Neuronal stem cell (in vitro differentiated cells): Measurements from ENCODE around the gene CFAP57.

Source experiments
- DNase-seq: peaks from one replicate; pipeline ENCODE4 v3.0.0-alpha.2; 2013; ENCODE audit warnings: low spot score
- H2AFZ ChIP-seq: one replicate; pipeline ENCODE4 v1.6.1; 2013; ENCODE audit warnings: mild to moderate bottlenecking, low read length, inconsistent platforms
- H2AK5ac ChIP-seq: 2 replicates; pipeline ENCODE4 v1.6.1; 2013; ENCODE audit warnings: low read depth, mild to moderate bottlenecking, inconsistent platforms, low read length, moderate library complexity, mixed read lengths
- H2BK120ac ChIP-seq: 2 replicates; pipeline ENCODE4 v1.6.1; 2013; ENCODE audit warnings: low read depth, mild to moderate bottlenecking, inconsistent platforms, low read length, moderate library complexity, mixed read lengths
- H2BK12ac ChIP-seq: one replicate; pipeline ENCODE4 v1.6.1; 2013; ENCODE audit warnings: low read length, inconsistent platforms
- H2BK15ac ChIP-seq: 2 replicates; pipeline ENCODE4 v1.6.1; 2013; ENCODE audit warnings: mild to moderate bottlenecking, low read length, inconsistent platforms, mixed read lengths
- H2BK5ac ChIP-seq: one replicate; pipeline ENCODE4 v1.6.1; 2013; ENCODE audit warnings: inconsistent platforms, mild to moderate bottlenecking, low read length, moderate library complexity
- H3K14ac ChIP-seq: one replicate; pipeline ENCODE4 v1.6.1; 2013; ENCODE audit warnings: low read length, inconsistent platforms
- H3K18ac ChIP-seq: 2 replicates; pipeline ENCODE4 v1.6.1; 2013; ENCODE audit warnings: low read length, inconsistent platforms
- H3K23ac ChIP-seq: 2 replicates; pipeline ENCODE4 v1.6.1; 2013; ENCODE audit warnings: low read depth, mild to moderate bottlenecking, mixed read lengths, low read length, inconsistent platforms; ENCODE audit not compliant: poor library complexity
- H3K27ac ChIP-seq: replicated peaks from 3 replicates; pipeline ENCODE4 v1.5.1; 2013; ENCODE audit warnings: low read length, inconsistent platforms
- H3K27me3 ChIP-seq, 3 experiments: 2 replicates each; pipeline ENCODE4 v1.6.1; 2013; ENCODE audit warnings: low read length in 3 of 3, mild to moderate bottlenecking in 2 of 3, inconsistent platforms in 1 of 3, low read depth in 1 of 3, mixed read lengths in 1 of 3, moderate library complexity in 1 of 3; ENCODE audit not compliant: control insufficient read depth in 3 of 3, insufficient read depth in 3 of 3
- H3K36me3 ChIP-seq, 2 donors: replicated peaks in 1 of 2; 2 replicates each; pipeline ENCODE4 v1.6.1; 2013; ENCODE audit warnings: low read length in 2 of 2; ENCODE audit not compliant: control insufficient read depth in 2 of 2, insufficient read depth in 2 of 2
- H3K4ac ChIP-seq: 2 replicates; pipeline ENCODE4 v1.6.1; 2013; ENCODE audit warnings: inconsistent platforms, mild to moderate bottlenecking, low read length, moderate library complexity
- H3K4me1 ChIP-seq, 2 donors: 1 replicate in 1 of 2; 2 replicates in 1 of 2; pipeline ENCODE4 v1.6.1; 2013; ENCODE audit warnings: low read length in 2 of 2, low read depth in 1 of 2; ENCODE audit not compliant: control insufficient read depth in 2 of 2, insufficient read depth in 1 of 2
- H3K4me2 ChIP-seq: one replicate; pipeline ENCODE4 v1.6.1; 2013; ENCODE audit warnings: mild to moderate bottlenecking, low read length, inconsistent platforms; ENCODE audit not compliant: insufficient read depth, poor library complexity, severe bottlenecking
- H3K4me3 ChIP-seq, 2 donors: 2 replicates each; pipeline ENCODE4 v1.5.1; 2013; ENCODE audit warnings: low read length in 2 of 2, mild to moderate bottlenecking in 2 of 2, inconsistent platforms in 1 of 2, moderate library complexity in 1 of 2
- H3K79me1 ChIP-seq: one replicate; pipeline ENCODE4 v1.6.1; 2013; ENCODE audit warnings: low read depth, mild to moderate bottlenecking, inconsistent platforms, low read length, moderate library complexity
- H3K9ac ChIP-seq: one replicate; pipeline ENCODE4 v1.6.1; 2013; ENCODE audit warnings: mild to moderate bottlenecking, low read depth, low read length, inconsistent platforms; ENCODE audit not compliant: poor library complexity
- H3K9me3 ChIP-seq, 2 donors: replicated peaks in 1 of 2; 2 replicates each; pipeline versions ENCODE3 to v1.6.1; 2013; ENCODE audit warnings: low read length in 2 of 2, mild to moderate bottlenecking in 2 of 2, inconsistent platforms in 1 of 2, low read depth in 1 of 2, mixed read lengths in 1 of 2, moderate library complexity in 1 of 2; ENCODE audit not compliant: control insufficient read depth in 2 of 2, insufficient read depth in 1 of 2
- H4K8ac ChIP-seq: one replicate; pipeline ENCODE4 v1.6.1; 2013; ENCODE audit warnings: low read depth, mild to moderate bottlenecking, inconsistent platforms, low read length, moderate library complexity
- H4K91ac ChIP-seq: one replicate; pipeline ENCODE4 v1.6.1; 2013; ENCODE audit warnings: low read length, low read depth, mild to moderate bottlenecking, inconsistent platforms; ENCODE audit not compliant: poor library complexity
- WGBS, 2 donors: extraction: QIAGEN DNeasy Blood & Tissue Kit; methylation state at CpG; one replicate each; pipeline ENCODE4 v1.1.7; 2013; ENCODE audit warnings: missing lambda C conversion rate in 2 of 2, mixed read lengths in 1 of 2; ENCODE audit not compliant: insufficient read length in 2 of 2, insufficient replicate concordance in 1 of 2; ENCODE audit errors: extremely low coverage in 2 of 2; 5-methylcytosine and 5-hydroxymethylcytosine counted together

CFAP57 gene

GRCh38 chr1:43238991-43239469 lies 66.9 kb downstream of the CFAP57 start:
- H3K36me3 ChIP-seq = no peaks in the 10 kb centered on the region
- H2BK5ac ChIP-seq = no peak overlapping the region
- H3K18ac ChIP-seq = no peak overlapping the region
- H2AK5ac ChIP-seq = no peak overlapping the region
- no peak overlapping the region for H2AFZ ChIP-seq
- WGBS, 2 donors = no CpG with 5 or more reads among the region's 3 CpGs
- H3K23ac ChIP-seq = no peak overlapping the region
- no peak overlapping the region for H4K8ac ChIP-seq
- H3K4me2 ChIP-seq = no peak overlapping the region
- peaks cover 0 to 12% (median 0%) of the 10 kb centered on the region in 3 experiments for H3K27me3 ChIP-seq
- no peaks in the 10 kb centered on the region for H3K79me1 ChIP-seq
- H3K27ac ChIP-seq = no peak overlapping the region
- H3K4ac ChIP-seq = no peak overlapping the region
- no peak for DNase-seq
- H3K14ac ChIP-seq = no peak overlapping the region
- no peak overlapping the region for H3K4me3 ChIP-seq
- no peak overlapping the region for H2BK12ac ChIP-seq
- H4K91ac ChIP-seq = no peak overlapping the region
- H3K4me1 ChIP-seq = peaks cover 0 to 3% of the 10 kb centered on the region in 2 donors
- no peaks in the 10 kb centered on the region for H3K9me3 ChIP-seq
- no peak overlapping the region for H2BK120ac ChIP-seq
- H3K9ac ChIP-seq = no peak overlapping the region
- H2BK15ac ChIP-seq = no peak overlapping the region

GRCh38 chr1:43239484-43239883 lies 67.4 kb downstream of the CFAP57 start:
- Histone ChIP-seq H3K27ac (no peak overlapping the region), H2BK5ac (no peak overlapping the region), H3K4me1 (peaks cover 0 to 3% of the 10 kb centered on the region in 2 donors), H2AK5ac (no peak overlapping the region), H3K4me3 (no peak overlapping the region), H2BK120ac (no peak overlapping the region), H4K8ac (no peak overlapping the region), H3K23ac (no peak overlapping the region), H3K9me3 (no peaks in the 10 kb centered on the region), H3K36me3 (no peaks in the 10 kb centered on the region), H3K79me1 (no peaks in the 10 kb centered on the region), H2BK15ac (no peak overlapping the region), H3K4me2 (no peak overlapping the region), H3K9ac (no peak overlapping the region), H3K14ac (no peak overlapping the region), H4K91ac (no peak overlapping the region), H2AFZ (no peak overlapping the region), H3K27me3 (peaks cover 0 to 9% (median 0%) of the 10 kb centered on the region in 3 experiments), H2BK12ac (no peak overlapping the region), H3K18ac (no peak overlapping the region), H3K4ac (no peak overlapping the region)
- no peak for DNase-seq
- no CpG with 5 or more reads among the region's 3 CpGs for WGBS, 2 donors

DNA sequence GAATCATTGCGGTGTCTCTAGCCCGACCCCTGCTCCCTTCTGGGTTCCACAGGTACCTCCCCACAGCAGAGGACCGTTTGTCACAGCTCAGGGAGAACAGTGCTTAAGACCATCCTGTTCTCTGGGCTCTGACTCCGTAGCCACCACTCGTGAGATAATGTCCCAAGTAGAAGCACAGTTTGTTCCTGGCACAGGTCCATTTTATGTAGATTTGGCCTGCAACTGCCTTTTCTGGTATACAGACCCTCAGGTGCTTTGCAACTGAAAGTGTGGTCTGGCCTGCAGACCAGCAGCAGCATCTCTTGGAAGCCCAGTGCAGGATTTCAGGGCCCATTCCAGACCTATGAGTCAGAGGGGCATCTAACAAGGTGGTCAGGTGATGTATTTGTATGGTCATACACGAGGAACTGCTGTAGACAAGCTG lies 69.3 kb downstream of the CFAP57 start:
- Histone ChIP-seq H3K18ac (no peak overlapping the region), H2BK120ac (no peak overlapping the region)
- no CpG with 5 or more reads among the region's 6 CpGs for WGBS, 2 donors

DNA sequence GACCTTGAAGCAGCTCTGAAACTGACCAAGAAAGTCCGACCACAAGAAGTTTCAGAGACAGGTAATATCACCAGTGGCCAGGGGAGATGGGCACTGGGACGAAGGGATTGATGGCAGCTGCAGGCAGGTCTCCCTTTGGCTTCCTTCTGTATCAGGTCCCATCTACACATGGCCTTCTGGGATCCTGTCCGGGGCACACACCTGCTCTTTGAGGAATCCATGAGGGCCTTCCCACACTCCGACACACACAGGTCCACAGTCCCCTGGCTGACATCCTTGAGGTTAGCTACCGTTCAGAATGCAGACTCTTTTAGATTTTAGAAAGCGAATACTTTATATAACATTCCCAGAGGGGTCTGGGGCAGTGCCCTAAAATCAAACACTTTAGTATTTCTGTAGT lies 71.2 kb downstream of the CFAP57 start:
- Histone ChIP-seq H3K4ac (no peak overlapping the region), H2BK5ac (no peak overlapping the region), H3K4me2 (no peak overlapping the region), H3K9me3 (peaks cover 3 to 13% of the 10 kb centered on the region in 2 donors), H3K79me1 (no peaks in the 10 kb centered on the region), H3K4me1 (peaks cover 0 to 3% of the 10 kb centered on the region in 2 donors), H2AK5ac (no peak overlapping the region), H4K91ac (no peak overlapping the region), H4K8ac (no peak overlapping the region), H3K27me3 (no peaks in the 10 kb centered on the region), H3K14ac (no peak overlapping the region), H3K27ac (no peak overlapping the region), H3K36me3 (no peaks in the 10 kb centered on the region), H2BK120ac (no peak overlapping the region), H2BK12ac (no peak overlapping the region), H3K4me3 (no peak overlapping the region), H2BK15ac (no peak overlapping the region), H2AFZ (no peak overlapping the region), H3K23ac (no peak overlapping the region), H3K9ac (no peak overlapping the region), H3K18ac (no peak overlapping the region)
- no peak for DNase-seq
- no CpG with 5 or more reads among the region's 6 CpGs for WGBS, 2 donors

More for the DNA sequence above, 69.3 kb downstream of the CFAP57 start:
- Histone ChIP-seq H3K4ac (no peak overlapping the region), H3K9ac (no peak overlapping the region), H2AFZ (no peak overlapping the region), H3K27me3 (no peaks in the 10 kb centered on the region), H3K14ac (no peak overlapping the region), H4K8ac (no peak overlapping the region), H3K23ac (no peak overlapping the region), H3K9me3 (peaks cover 0 to 5% of the 10 kb centered on the region in 2 donors), H3K4me2 (no peak overlapping the region), H4K91ac (no peak overlapping the region), H3K4me3 (no peak overlapping the region), H3K36me3 (no peaks in the 10 kb centered on the region), H2BK15ac (no peak overlapping the region), H3K79me1 (no peaks in the 10 kb centered on the region), H3K4me1 (peaks cover 0 to 3% of the 10 kb centered on the region in 2 donors), H3K27ac (no peak overlapping the region), H2AK5ac (no peak overlapping the region), H2BK5ac (no peak overlapping the region), H2BK12ac (no peak overlapping the region)
- DNase-seq = no peak
